Loucy (cell line): Measurements from ENCODE around the gene GFRA1.

ENCODE experiments used
- H2AFZ ChIP-seq: fragments of 200-600 bp; sonication (generic); 2 replicates; pipeline ENCODE4 v1.6.0; 2016; ENCODE audit warnings: antibody characterized with exemption, mild to moderate bottlenecking, low read length, moderate library complexity
- H3F3A ChIP-seq: fragments of 200-600 bp; 2 replicates; pipeline ENCODE4 v1.6.0; 2016; ENCODE audit warnings: antibody characterized with exemption, low read depth, mild to moderate bottlenecking
- H3K27me3 ChIP-seq: fragments of 200-600 bp; sonication (generic); 2 replicates; pipeline ENCODE4 v1.6.1; 2014; ENCODE audit warnings: low read length, mild to moderate bottlenecking; ENCODE audit not compliant: insufficient read depth, poor library complexity, severe bottlenecking
- H3K36me3 ChIP-seq: fragments of 200-600 bp; sonication (generic); 2 replicates; pipeline ENCODE4 v1.6.1; 2016; ENCODE audit warnings: low read length; ENCODE audit not compliant: insufficient read depth
- H3K4me1 ChIP-seq: fragments of 200-600 bp; sonication (generic); 2 replicates; pipeline ENCODE4 v1.5.1; 2014; ENCODE audit warnings: low read length, mild to moderate bottlenecking; ENCODE audit not compliant: insufficient read depth, poor library complexity, severe bottlenecking
- H3K4me2 ChIP-seq: fragments of 200-600 bp; sonication (generic); 2 replicates; pipeline ENCODE4 v1.6.0; 2014; ENCODE audit warnings: antibody characterized with exemption, low read length, low read depth, mild to moderate bottlenecking; ENCODE audit not compliant: poor library complexity, severe bottlenecking
- H3K4me3 ChIP-seq: fragments of 200-600 bp; sonication (generic); 2 replicates; pipeline ENCODE4 v1.5.1; 2014; ENCODE audit warnings: low read length, mild to moderate bottlenecking, mixed read lengths; ENCODE audit not compliant: poor library complexity, severe bottlenecking
- H3K79me2 ChIP-seq: fragments of 200-600 bp; sonication (generic); 2 replicates; pipeline ENCODE4 v1.6.1; 2014; ENCODE audit warnings: low read length; ENCODE audit not compliant: insufficient read depth
- H3K9ac ChIP-seq: fragments of 200-600 bp; sonication (generic); 2 replicates; pipeline ENCODE4 v1.6.0; 2014; ENCODE audit warnings: mild to moderate bottlenecking, low read depth, low read length, moderate library complexity; ENCODE audit not compliant: poor library complexity, severe bottlenecking
- H3K9me2 ChIP-seq: fragments of 200-600 bp; sonication (generic); replicated peaks from 2 replicates; pipeline ENCODE4 v1.6.1; 2016; ENCODE audit warnings: low read depth, low read length, mixed read lengths
- H3K9me3 ChIP-seq: fragments of 200-600 bp; sonication (generic); 2 replicates; pipeline ENCODE4 v1.6.1; 2014; ENCODE audit warnings: mild to moderate bottlenecking, antibody characterized with exemption, low read length, low read depth; ENCODE audit not compliant: insufficient read depth
- H4K20me1 ChIP-seq: fragments of 200-600 bp; sonication (generic); 2 replicates; pipeline ENCODE4 v1.6.0; 2014; ENCODE audit warnings: antibody characterized with exemption, low read length, mild to moderate bottlenecking; ENCODE audit not compliant: insufficient read depth, poor library complexity, severe bottlenecking
- EZH2phosphoT487 ChIP-seq: fragments of 200-600 bp; IDR thresholded peaks from 2 replicates; pipeline ENCODE4 v1.6.1; 2018; ENCODE audit warnings: antibody characterized with exemption, mild to moderate bottlenecking, moderate library complexity, borderline replicate concordance
- TF ChIP-seq, protein P1 (sequence below): fragments of 200-600 bp; sonication (generic); conservative IDR thresholded peaks from 2 replicates; pipeline ENCODE4 v1.5.1; 2014; ENCODE audit warnings: mild to moderate bottlenecking, antibody characterized with exemption, low read length

The GFRA1 gene

DNA sequence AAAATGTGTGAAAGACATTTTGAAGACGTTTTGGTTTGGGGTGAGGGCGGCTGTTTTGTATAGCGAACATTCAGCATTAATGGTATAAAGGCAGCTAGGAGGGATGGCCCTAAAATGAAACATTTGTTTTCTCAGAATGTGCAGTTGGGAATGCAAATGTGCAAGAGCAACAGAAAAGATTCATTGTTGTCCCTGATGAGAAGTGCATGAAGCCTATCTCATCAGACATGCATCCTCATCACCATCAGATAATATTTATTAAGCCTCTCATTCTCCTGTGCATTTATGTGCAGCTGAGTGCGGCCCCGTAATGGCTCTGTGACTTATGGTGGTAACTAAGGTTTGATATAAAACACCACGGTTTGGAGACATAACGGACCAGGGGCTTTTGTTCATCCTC, 199.5 kb downstream of the GFRA1 start:
- no peak overlapping the region for H2AFZ ChIP-seq
- no peaks in the 10 kb centered on the region for H3K27me3 ChIP-seq
- TF ChIP-seq EZH2phosphoT487: no peak
- TF ChIP-seq, protein P1, sequence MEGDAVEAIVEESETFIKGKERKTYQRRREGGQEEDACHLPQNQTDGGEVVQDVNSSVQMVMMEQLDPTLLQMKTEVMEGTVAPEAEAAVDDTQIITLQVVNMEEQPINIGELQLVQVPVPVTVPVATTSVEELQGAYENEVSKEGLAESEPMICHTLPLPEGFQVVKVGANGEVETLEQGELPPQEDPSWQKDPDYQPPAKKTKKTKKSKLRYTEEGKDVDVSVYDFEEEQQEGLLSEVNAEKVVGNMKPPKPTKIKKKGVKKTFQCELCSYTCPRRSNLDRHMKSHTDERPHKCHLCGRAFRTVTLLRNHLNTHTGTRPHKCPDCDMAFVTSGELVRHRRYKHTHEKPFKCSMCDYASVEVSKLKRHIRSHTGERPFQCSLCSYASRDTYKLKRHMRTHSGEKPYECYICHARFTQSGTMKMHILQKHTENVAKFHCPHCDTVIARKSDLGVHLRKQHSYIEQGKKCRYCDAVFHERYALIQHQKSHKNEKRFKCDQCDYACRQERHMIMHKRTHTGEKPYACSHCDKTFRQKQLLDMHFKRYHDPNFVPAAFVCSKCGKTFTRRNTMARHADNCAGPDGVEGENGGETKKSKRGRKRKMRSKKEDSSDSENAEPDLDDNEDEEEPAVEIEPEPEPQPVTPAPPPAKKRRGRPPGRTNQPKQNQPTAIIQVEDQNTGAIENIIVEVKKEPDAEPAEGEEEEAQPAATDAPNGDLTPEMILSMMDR: no peak
- H3F3A ChIP-seq: no peaks in the 10 kb centered on the region
- H3K9ac ChIP-seq: no peak overlapping the region
- no peaks in the 10 kb centered on the region for H4K20me1 ChIP-seq
- H3K4me1 ChIP-seq: peaks cover 28% of the 10 kb centered on the region
- H3K9me2 ChIP-seq: no peaks in the 10 kb centered on the region
- H3K4me2 ChIP-seq: no peak overlapping the region
- H3K4me3 ChIP-seq: no peak overlapping the region
- H3K79me2 ChIP-seq: no peaks in the 10 kb centered on the region
- H3K9me3 ChIP-seq: no peaks in the 10 kb centered on the region
- H3K36me3 ChIP-seq: peaks cover 8% of the 10 kb centered on the region; the same call in 1 of the 2 replicates

DNA sequence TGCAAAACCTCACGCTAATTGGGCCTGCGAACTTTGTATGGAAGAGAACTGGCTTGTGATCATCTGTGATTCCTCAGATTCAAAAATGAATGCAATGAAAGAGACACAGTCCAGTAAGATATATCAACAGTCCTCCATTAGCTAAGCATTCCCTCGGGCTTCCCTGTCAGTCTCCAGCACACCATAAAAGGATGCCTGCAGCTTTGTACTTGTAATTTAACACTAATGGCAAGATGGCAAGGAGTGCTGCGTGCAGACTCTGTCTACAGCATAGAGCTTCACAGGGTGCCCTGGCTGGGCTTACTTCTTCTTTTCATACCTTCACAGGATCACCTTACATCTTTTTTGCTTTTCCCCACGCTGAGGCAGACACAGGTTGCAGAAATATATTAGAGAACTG, 200.0 kb downstream of the GFRA1 start:
- TF ChIP-seq, protein P1: no peak
- TF ChIP-seq EZH2phosphoT487: no peak
- peaks cover 30% of the 10 kb centered on the region for H3K4me1 ChIP-seq
- no peak overlapping the region for H2AFZ ChIP-seq
- no peak overlapping the region for H3K4me2 ChIP-seq
- no peaks in the 10 kb centered on the region for H3K79me2 ChIP-seq
- no peaks in the 10 kb centered on the region for H4K20me1 ChIP-seq
- H3K9me3 ChIP-seq: no peaks in the 10 kb centered on the region
- H3K9ac ChIP-seq: no peak overlapping the region
- no peaks in the 10 kb centered on the region for H3K27me3 ChIP-seq
- peaks cover 5% of the 10 kb centered on the region; the same call in 1 of the 2 replicates for H3K36me3 ChIP-seq
- no peak overlapping the region for H3K4me3 ChIP-seq
- no peaks in the 10 kb centered on the region for H3F3A ChIP-seq
- H3K9me2 ChIP-seq: no peaks in the 10 kb centered on the region

DNA sequence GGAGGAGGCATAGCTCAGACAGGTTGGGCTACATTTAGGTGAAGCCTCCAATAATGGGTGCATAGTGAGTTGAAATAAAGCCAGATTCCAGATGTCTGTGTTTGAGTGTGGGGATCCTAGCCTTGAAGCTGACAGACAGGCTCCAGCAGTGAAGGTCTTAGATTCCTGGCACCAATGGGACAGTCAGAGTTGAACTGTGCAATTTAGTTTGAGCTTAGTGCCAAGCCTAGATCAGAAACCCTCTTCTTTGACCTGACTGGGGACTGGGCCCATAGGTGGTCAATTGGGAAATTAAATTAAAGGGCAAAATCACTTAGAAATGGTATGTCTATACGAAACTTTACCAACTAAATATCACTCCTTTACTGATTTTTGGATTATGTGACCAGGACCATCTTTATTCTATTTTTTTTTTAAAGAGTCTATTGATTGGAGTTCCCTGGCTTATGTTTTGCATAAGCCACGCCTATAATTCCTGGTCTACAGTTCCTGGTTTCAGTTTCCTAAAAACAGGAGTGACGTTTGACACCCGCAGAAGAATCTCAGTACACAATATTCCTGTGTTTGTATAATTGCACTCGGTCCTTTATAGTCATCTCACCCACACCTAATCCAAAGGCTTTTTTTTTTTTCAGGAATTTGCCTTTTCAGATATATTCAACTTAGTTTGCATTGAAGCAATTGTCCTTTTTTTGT, 201.4 kb downstream of the GFRA1 start:
- Histone ChIP-seq H3K4me1 (peaks cover 17% of the 10 kb centered on the region), H3K9me3 (no peaks in the 10 kb centered on the region), H3K27me3 (no peaks in the 10 kb centered on the region), H3K9ac (no peak overlapping the region), H3K79me2 (no peaks in the 10 kb centered on the region), H3F3A (no peaks in the 10 kb centered on the region), H2AFZ (no peak overlapping the region), H3K4me3 (no peak overlapping the region), H3K4me2 (no peak overlapping the region), H3K36me3 (peaks cover 3% of the 10 kb centered on the region; the same call in 1 of the 2 replicates), H3K9me2 (no peaks in the 10 kb centered on the region), H4K20me1 (no peaks in the 10 kb centered on the region)
- TF ChIP-seq, protein P1: no peak
- no peak for TF ChIP-seq EZH2phosphoT487
